CMK (cell line): ENCODE data around the gene PSMG3.
A peak's percentile ranks its signal among the peaks of the same experiment; 100 is the strongest.

ENCODE experiments used
- DNase-seq: peaks from one replicate; pipeline ENCODE4 v3.0.0-alpha.2; 2010; ENCODE audit warnings: low read depth

Gene PSMG3

DNA sequence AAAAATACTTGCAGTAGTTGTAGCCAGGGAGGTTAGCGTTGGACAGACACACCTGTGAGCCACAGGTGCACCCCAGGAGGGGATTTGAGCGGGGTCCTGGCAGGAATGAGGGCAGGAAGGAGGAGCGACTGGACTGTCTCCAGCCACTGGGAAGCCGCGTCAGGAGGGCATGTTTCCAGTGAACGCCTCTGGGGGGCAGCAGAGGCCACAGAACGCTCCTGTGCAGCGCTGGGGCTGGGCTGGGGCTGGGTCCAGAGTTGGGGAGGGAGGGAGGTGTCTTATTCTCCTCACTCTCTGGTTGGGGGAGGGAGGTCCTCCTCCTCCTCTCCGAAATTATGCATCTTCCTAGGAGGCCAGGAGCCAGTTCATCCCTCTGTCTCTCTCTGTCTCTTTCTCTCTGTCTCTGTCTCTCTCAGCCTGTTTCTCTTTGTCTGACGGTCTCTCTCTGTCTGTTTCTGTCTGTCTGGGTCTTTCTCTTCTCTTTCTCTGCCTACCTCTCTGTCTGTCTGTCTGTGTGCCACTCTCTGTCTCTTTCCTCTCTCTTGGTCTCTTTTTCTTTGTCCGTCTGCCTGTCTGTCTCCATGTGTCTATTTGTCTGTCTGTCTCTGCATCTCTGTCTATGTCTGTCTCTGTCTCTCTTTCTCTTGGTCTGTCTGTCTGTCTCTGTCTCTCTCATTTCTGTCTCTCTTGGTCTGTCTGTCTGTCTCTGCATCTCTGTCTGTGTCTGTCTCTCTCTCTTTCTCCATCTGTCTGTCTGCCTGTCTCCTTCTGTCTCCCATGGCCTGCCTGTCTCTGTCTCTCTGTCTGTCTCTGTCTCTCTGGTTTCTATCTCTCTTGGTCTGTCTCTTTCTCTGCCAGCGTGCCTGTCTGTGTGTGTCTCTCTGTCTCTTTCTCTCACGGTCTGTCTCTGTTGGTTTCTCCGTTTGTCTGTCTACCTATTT is 9.9 kb upstream of the PSMG3 start:
- no peak for DNase-seq

DNA sequence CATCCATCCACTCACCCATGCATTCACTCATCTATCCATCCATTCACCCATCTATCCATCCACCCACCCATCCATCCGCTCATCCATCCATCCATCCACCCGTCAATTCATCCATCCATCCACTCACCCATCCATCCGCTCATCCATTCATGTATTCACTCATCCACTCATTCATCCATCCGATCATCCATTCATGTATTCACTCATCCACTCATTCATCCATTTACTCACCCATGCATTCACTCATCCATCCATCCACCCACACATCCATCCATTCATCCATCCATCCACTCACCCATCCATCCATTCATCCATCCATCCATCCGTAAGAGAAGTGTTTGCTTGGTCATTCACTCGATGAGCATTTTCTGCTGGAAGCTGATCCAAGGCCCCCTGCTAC is 8.7 kb upstream of the PSMG3 start:
- DNase-seq = no peak

DNA sequence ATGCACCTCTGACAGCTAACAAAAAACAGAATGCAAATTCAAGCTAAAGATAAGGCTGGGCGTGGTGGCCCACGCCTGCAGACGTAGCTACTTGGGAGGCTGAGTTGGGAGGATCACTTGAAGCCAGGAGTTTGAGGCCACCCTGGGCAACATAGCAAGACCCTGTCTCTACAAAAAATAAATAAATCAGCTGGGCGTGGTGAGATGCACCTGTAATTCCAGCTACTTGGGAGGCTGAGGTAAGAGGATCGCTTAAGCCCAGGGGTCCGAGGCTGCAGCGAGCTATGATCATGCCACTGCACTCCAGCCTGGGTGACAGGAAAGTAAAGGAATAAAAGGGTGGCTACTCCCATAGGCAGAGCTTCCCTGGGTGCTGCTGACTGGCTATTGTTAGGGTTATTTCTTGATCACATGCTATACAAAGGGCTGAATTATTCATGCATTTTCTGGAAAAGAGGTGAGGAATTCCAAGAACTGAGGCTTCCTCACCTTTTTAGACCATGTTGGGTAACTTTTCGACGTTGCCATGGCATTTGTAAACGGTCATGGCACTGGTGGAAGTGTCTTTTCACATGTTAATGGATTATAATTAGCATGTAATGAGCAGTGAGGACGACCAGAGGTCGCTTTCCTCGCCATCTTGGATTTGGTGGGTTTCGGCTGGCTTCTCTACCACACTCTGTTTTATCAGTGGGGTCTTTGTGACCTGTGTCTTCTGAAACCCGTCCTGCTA is 6.9 kb upstream of the PSMG3 start:
- DNase-seq = no peak

DNA sequence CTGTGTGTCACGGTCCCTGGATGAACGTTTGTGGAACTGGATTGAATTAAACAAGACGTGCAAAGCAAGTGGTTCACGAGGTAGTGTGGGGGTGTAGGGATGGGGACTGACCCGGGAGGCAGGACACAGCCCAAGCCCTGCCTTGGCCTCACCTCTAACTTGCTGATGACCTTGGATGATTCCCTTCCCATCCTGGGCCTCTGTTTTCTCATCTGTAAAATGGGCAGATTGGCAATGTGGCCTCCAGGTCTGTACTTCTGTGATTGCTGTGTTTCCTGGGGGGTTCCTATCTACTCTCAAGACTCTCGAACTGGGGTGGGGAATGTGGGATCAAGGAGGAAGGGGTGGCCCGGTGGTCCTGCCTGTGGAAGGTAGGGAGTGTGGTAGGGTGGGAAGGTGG is 6.0 kb upstream of the PSMG3 start:
- DNase-seq = no peak

DNA sequence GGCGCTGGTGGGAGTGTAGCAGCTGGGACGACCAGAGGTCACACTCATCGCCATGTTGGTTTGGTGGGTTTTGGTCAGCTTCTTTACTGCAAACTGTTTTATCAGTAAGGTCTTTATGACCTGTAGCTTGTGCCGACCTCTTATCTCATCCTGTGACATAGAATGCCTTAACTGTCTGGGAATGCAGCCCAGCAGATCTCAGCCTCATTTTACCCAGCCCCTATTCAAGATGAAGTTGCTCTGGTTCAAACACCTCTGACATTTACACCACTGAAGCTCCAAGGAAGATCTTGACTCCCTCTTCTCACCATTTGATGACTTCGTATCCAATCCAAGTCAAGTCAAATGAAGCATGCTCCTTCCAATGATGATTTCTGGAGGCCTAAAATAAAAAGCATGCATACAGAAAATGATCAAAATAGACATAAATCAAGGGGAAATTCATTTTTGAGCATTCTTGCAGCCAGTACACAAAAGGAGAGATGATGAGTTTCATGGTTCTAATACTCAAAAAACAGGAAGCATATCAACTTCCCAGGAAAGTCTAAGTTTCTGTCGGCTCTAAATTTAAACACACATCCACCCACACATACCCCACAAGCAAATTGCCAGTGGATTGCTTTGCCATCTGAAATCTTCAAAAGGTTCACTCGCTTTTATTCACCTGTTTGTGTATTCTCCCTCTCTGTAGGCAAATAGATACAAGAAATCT is 2.4 kb upstream of the PSMG3 start:
- no peak for DNase-seq

DNA sequence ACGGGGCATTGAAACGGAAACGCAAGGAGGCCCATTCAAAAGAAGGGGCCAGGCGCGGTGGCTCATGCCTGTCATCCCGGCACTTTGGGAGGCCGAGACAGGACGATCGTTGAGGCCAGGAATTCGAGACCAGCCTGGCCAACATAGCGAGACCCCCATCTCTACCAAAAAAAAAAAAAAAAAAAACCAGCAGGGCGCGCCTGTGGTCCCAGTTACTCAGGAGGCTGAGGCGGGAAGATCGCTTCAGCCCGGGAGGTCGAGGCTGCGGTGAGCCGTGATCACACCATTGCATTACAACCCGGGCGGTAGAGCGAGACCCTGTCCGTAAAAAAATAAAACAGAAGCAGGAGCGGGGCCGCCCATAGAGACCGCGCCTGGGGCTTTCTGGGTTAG is 396 bp downstream of the PSMG3 start:
- no peak for DNase-seq

DNA sequence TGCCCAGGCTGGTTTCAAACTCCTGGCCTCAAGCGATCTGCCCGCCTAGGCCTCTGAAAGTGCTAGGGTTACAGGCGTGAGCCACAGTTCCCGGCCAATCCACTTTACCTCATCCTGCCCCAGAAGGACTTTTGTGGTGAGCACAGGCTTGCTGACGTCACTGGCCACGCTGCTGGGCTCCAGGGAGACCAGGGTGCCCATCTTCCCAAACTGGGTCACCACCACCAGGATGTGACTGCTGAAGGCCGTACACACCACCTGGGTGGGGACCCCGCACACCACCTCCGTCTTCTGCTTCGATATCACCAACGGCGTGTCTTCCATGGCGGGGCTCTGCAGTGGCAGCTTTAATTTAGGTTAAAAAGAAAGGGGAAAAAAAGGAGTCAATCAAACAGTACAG is 816 bp downstream of the PSMG3 start:
- peak; percentile 64 for DNase-seq

DNA sequence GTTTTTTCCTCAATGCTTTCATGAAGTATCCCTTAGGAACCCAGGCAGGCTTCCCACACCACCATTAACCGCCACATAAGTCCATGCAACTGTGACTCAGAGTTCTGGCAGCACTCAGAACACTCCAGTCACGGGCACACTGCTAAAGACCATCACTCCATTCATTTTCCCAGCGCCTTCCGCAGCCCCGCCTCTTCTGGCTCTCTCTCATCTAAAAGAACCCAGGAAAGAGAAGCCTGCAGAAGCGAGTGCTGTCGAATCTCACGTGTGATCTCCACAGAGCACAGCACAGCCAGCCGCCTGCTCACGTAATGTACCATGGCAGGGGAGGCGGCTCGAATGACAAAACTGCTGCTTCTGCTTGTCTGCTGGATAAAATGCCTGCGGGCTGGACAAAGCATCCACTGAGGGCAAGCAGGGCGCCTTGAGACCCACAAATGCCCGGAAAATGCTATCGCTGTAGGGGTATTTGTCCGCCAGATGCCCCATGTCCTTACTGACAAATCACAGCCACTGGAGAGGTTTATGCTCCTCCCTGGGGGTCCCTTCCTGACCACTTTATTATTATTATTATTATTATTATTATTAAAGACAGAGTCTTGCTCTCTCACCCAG is 1.8 kb downstream of the PSMG3 start:
- no peak for DNase-seq

DNA sequence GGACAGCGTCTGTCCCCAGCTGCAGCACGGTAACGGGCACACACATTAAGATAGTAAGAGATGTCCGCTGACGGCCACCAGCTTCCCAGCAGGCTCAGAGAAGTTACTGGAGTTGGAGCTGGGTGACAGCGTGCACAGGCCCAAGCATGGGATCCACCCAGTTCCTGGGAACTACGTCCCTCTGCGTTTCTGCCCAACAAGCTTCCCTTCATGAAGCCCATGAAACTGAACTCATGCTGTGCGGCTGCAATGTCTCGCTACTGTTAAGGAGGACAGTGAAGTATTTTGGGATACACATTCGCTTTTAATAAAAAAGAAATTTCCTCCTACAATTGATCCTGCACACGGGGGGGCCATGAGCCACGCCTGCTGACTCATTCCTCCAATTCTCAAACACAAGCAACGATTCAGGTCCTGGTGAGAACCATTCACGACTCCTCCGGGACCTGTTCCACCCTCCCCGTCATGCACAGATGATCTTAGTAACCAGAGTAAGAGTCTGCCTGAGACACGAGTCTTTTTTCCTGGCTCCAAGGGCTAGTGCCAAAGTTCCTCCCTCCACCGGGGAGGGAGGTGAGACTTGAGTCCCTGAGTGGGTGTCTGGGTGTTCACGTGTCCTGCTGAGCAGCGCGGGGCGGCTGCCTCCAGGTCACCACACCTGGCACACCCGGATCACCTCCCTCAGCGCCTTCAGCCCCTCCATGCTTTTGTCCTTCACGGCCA is 2.6 kb downstream of the PSMG3 start:
- DNase-seq = no peak

DNA sequence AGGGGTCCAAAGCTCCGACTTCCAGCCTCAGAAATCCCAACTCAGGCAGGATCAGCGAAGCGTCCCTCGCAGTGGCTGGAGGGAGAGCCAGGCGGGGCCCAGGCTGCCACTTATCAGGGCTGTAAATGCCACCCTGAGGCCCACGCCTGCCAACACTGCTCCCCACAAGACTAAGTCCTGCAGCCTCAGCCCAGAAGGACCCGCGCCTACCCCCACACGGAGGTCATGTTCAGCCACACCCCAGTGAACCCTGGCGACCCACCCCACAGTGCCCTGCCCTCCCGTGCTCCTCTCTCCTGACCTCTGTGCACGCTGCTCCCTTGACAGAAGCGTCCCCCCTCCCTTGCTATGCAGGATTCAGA is 3.2 kb downstream of the PSMG3 start:
- peak; percentile 65 for DNase-seq

DNA sequence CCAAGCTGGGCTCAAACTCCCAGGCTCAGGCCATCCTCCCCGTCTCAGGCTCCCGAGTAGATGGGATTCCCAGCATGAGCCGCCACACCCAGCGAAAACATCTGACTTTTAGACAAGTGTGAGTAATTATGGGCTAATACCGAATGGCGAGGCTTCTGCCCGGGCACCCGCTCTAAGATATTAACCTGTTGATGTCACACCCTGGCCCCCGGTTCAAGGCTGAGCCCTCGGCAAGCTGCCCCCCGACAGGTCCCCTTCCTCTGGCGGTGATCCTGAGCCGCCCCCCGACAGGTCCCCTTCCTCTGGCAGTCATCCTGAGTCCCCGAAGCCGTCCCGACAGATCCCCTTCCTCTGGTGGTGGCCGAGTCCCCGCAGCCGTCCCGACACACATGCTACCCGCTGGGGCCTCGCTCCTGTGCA is 5.2 kb downstream of the PSMG3 start:
- no peak for DNase-seq

DNA sequence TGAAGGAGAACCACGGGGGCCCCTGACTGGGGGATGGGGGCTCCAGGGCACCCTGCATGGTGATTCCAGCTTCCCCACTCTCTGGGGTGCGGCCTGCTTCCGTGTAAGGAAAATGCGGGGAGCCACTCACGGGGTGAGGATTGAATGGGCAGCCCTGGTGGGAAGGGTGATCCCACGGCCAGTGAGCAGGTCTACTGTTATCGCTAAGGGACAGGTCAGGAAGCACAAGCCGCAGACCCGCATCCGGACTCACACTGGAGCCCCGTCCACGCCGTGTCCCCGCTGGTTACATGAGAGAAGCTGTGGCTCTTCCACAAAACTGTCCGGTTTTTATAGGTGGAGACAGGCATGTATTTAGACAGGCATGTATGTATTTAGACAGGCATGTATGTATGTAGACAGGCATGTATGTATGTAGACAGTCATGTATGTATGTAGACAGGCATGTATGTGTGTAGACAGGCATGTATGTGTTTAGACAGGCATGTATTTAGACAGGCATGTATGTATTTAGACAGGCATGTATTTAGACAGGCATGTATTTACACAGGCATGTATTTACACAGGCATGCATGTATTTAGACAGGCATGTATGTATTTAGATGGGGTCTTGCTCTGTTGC is 5.7 kb downstream of the PSMG3 start:
- peak; percentile 94 for DNase-seq

DNA sequence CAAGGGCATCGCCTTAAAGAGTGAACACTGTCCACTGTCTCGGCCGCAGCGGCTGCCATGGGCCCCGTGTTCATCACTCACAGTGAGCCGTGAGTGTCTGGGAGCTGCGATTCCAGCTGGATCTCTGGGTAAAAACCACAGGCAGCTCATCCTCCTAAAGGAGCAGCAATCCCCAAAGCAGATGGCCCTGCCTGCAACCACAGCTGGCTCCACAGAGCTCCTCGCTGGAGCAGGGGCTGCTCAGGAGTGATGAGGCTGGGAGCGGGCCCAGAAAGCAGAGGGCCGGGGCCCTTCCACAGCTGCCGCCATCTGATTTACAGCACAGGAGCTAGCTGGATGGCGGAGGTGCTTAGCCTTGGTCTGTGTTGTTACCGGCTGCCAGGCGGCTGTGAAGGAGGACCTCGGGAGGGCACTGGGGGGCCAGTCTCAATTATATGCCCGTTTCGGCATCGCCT is 7.2 kb downstream of the PSMG3 start:
- DNase-seq = no peak

DNA sequence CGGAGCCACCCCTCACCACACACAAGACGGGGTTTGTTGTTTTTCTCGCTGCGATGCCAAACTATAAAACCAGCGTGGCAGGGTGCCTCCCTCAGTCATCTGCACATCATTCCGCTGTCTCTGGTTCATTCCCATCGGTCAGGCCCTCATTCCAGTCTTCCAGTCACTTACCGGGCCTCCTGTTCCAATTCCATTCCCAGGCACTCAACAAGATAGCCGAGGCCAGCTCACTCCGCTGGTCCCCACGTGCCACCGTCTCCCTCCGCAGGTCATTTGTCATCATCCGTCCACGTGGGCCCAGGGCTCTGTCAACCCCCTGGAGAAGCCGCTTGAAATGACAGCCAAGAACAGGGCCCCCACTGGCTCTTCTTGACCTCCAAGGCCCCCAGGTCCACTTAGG is 7.7 kb downstream of the PSMG3 start:
- no peak for DNase-seq

DNA sequence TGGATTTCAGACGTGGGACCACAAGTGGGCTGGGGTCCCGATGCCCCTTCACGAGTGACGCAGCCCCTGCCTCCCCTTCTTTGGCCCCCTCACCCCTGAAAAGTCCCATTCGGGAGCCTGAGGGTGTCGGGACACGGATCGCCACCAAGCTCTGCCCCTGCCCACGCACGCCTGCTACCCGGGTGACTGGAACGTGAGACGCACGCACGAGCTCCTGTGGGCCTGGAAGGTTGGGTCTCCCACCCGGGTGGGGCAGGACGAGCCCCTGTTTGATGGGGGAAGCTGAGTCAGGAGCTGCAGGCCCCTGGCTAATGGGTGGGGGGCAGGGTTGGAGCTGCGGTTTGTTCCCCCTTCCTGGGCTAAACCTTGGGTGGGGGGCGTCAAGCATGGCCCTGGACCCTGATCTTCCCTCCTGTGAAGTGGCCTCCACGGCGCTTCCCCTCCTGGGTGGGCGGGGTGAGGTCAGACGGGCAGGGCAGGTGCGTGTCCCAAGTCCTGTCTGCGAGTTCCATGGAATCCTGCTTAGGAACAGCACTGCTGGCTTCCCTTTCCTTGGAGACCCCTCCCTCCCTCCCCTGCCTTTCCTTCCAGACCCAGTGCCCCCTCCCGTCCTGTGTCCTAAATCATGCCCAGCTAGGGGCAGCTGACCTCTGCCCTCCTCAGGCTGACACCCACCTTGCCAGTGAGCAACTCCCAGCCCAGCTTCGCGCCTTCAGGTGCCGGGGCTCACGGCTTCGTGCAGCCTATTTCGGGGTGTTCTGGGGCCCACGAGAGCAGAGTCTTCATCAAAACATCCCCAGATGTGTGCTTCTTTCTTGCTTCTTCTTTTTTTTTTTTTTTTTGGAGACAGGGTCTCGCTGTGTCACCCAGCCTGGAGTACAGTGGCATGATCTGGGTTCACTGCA is 8.5 kb downstream of the PSMG3 start:
- DNase-seq = no peak

DNA sequence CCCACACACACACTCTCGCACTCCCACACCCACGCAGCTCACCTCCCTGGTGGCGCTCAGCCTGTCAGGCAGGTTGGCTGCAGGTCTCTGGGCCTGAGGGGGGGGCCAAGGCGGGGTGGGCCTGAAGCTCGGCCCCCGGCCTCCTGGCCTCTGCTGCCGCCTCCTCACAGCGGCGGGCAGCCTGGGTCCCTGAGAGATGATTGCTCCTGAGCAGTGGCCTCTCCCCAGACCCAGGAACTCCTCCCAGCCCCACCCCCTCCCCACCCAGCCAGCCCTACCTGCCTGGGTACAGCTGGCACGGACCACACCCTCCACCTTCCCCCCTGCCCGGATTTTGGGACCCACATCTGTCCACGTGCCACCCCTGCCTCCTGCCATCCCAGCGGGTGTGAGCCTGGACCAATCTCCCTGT is 9.2 kb downstream of the PSMG3 start:
- DNase-seq = no peak

DNA sequence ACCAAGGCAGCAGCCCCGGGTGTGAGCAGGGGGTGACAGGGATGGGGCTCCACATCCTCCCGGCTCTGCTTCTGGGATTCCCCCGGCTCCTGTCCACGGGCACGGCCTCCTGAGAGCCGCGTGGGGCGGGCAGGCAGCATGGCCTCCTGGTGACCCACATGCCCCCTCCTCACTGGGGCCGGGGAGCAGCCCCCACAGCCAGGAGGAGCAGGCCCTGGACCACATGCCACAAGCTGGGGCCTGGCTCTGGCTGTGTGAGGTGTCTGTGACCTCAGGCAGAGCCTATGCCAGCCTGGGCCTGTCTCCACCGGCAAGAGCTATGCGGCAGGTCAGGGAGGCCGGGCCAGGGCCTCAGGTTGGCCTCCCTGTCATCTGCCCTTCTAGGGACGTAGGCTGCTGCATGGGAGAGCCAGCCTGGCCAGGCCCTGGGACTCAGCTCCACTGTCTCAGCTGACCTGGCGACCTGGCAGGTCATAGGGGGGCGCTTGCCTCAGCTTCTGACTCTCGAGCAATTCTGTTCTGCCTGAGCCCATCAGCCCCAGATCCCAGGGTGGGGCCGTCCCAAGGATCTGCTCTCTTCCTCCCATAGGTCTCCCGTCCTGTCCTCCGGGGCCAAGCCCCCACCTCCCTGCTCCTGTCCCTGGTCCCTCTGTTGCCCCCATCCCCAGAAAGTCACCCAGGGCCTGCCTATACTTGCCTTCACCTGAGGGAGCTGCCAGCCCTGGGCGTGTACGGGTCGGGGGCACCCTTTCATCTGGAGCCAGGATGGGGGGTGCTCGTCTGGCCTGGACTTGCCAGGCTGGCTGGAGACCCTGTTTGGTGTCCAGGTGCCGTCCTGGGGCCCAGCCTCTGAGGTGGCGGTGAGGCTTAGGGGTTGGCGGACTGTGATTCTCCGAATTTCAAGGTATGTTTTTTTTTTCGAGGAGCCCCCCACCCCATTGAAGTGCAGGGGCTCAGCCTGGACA is 9.9 kb downstream of the PSMG3 start:
- no peak for DNase-seq

DNA sequence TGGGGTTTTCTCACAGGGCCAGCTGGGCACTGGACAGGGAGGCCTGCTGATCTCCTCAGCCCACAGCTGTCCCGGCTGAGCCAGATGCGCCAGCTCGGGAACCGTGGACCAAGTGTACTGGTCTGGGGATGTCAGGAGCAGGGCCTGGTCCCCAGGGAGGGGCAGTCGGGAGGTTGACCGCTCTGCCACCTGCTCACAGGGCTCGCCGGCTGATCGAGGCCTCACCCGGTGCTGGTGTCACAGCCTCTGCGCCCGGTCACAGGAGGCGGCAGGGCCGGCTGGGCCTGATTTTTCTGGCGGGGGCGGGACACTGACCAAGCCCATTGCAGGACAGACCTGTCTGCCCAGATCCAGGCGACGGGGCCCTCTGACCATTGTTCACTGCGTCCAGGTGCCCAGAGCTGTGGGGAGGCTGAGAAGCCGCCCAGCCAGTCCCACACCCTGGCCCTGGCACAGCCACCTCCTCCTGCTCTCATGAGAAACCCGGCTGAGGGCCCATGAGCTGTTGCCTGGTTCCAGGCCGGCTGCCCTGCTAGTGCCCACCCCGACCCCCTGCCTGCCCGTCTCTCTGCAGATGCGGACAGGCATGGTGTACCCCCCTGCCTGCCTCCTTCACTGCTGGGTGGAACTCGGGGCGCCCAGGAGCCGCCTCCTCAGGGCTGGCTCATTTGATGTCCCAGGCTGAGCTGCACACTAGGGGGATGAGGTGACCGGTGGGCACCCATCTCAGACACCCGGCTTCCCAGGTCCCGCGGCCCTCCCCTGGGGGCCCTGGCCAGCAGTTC is 10.8 kb downstream of the PSMG3 start:
- DNase-seq = no peak
